Measurements from ENCODE around the gene ETFDH.
"Not testable (repeated sequence)": the region's sequence is repeated elsewhere in the genome, so short reads cannot be mapped to it uniquely, and the experiment has no call there.

ETFDH gene

GRCh38 chr4:158755819-158756218 lies 83.7 kb downstream of the ETFDH start:
- not testable (repeated sequence) for DNase-seq

GRCh38 chr4:158756588-158756987 lies 84.5 kb downstream of the ETFDH start:
- DNase-seq = no peak

GRCh38 chr4:158758142-158758541 lies 86.0 kb downstream of the ETFDH start:
- DNase-seq = peak; percentile 35

GRCh38 chr4:158758703-158759102 lies 86.6 kb downstream of the ETFDH start:
- DNase-seq = no peak

Data from fibroblast of skin of back (primary cell).